T-cell (primary cell): ENCODE data around the gene TUBB8. TPM values are rescaled to one million over a fixed set of nuclear protein-coding genes. Genes with fewer than 3 reads are reported as not detected.
A peak's percentile ranks its signal among the peaks of the same experiment; 100 is the strongest.
"Not testable (repeated sequence)": the region's sequence is repeated elsewhere in the genome, so short reads cannot be mapped to it uniquely, and the experiment has no call there.

Experiments used
- ATAC-seq, 4 experiments: fragments of 200-7000 bp in 3 of 4; fragments of 150-1000 bp in 1 of 4; cut with Tn5 transposase; replicated peaks in 1 of 4; 1 replicate in 3 of 4; 2 replicates in 1 of 4; pipeline ENCODE4 v1.10.0; 2021; ENCODE audit warnings: moderate library complexity in 3 of 4, mild to moderate bottlenecking in 2 of 4, moderate number of reproducible peaks in 1 of 4
- CTCF ChIA-PET, 2 donors: fragments of 300-600 bp; sonication (Branson Sonifier 250); formaldehyde crosslinking; loops; one replicate each; lab custom pipeline; 2022; ENCODE audit warnings: antibody characterized with exemption in 2 of 2; lab: Charles Lee
- POLR2A ChIA-PET, 2 donors: fragments of 300-600 bp; sonication (Branson Sonifier 250); formaldehyde crosslinking; loops; one replicate each; lab custom pipeline; 2022; ENCODE audit warnings: antibody characterized with exemption in 2 of 2; lab: Charles Lee
- DNase-seq, 35 experiments: peaks; one replicate each; pipeline versions ENCODE4 v3.0.0 to v3.0.0-alpha.2; 2013 to 2023
- H3K27ac ChIP-seq: one replicate; pipeline ENCODE4 v1.5.1; 2013; ENCODE audit warnings: low read length
- H3K27me3 ChIP-seq, 2 experiments: replicated peaks in 1 of 2; 1 replicate in 1 of 2; 2 replicates in 1 of 2; pipeline versions ENCODE4 v1.6.1 to v1.7.0; 2013; ENCODE audit warnings: low read length in 1 of 2, mixed read lengths in 1 of 2; ENCODE audit not compliant: control insufficient read depth in 2 of 2, insufficient read depth in 2 of 2; ENCODE audit errors: extremely low read depth in 1 of 2
- H3K36me3 ChIP-seq, 2 donors: 1 replicate in 1 of 2; 2 replicates in 1 of 2; pipeline versions ENCODE4 v1.6.1 to v1.7.0; 2013; ENCODE audit warnings: low read length in 1 of 2; ENCODE audit not compliant: control insufficient read depth in 2 of 2, insufficient read depth in 1 of 2; ENCODE audit errors: extremely low read depth in 1 of 2
- H3K4me1 ChIP-seq, 2 experiments: 1 replicate in 1 of 2; 2 replicates in 1 of 2; pipeline versions ENCODE4 v1.6.1 to v1.7.0; 2013; ENCODE audit warnings: low read length in 2 of 2, mixed read lengths in 1 of 2; ENCODE audit not compliant: insufficient read depth in 2 of 2, control insufficient read depth in 1 of 2; ENCODE audit errors: extremely low read depth in 1 of 2
- H3K4me3 ChIP-seq, 2 donors: 1 replicate in 1 of 2; 2 replicates in 1 of 2; pipeline versions ENCODE4 v1.5.1 to v1.7.0; 2013; ENCODE audit warnings: mild to moderate bottlenecking in 2 of 2, low read length in 1 of 2, moderate library complexity in 1 of 2; ENCODE audit not compliant: control insufficient read depth in 1 of 2; ENCODE audit errors: extremely low read depth in 1 of 2
- H3K9me3 ChIP-seq: 2 replicates; pipeline ENCODE4 v1.7.0; 2013
- H3K27ac Mint-ChIP-seq, 2 donors: one replicate each; pipeline ENCODE4 v1.8.0; 2020 to 2021; ENCODE audit warnings: mild to moderate bottlenecking in 2 of 2, mixed read lengths in 2 of 2
- H3K27me3 Mint-ChIP-seq, 2 donors: one replicate each; pipeline ENCODE4 v1.8.0; 2021 to 2022; ENCODE audit warnings: mixed read lengths in 2 of 2
- H3K36me3 Mint-ChIP-seq: one replicate; pipeline ENCODE4 v1.8.0; 2021; ENCODE audit warnings: mixed read lengths
- H3K4me1 Mint-ChIP-seq, 3 donors: one replicate each; pipeline ENCODE4 v1.8.0; 2020 to 2022; ENCODE audit warnings: mixed read lengths in 3 of 3, mild to moderate bottlenecking in 1 of 3
- H3K4me3 Mint-ChIP-seq, 3 donors: one replicate each; pipeline ENCODE4 v1.8.0; 2020 to 2022; ENCODE audit warnings: mild to moderate bottlenecking in 3 of 3, mixed read lengths in 3 of 3, moderate library complexity in 3 of 3
- H3K9me3 Mint-ChIP-seq, 3 donors: one replicate each; pipeline ENCODE4 v1.8.0; 2020 to 2022; ENCODE audit warnings: mixed read lengths in 3 of 3
- WGBS: methylation state at CpG from one replicate; pipeline ENCODE4 v1.1.5; 2013; ENCODE audit warnings: missing lambda C conversion rate; ENCODE audit not compliant: insufficient coverage; 5-methylcytosine and 5-hydroxymethylcytosine counted together
- total RNA-seq, 35 experiments: library from RNA in 6 of 35; stranded (reverse) in 6 of 35; fragments of 120-200 nt in 1 of 35; gene quantifications; one replicate each; pipeline versions ENCODE4 v1.2.1 to v1.2.4 and lab custom pipeline; 2013 to 2026

Gene TUBB8
- total RNA-seq, 5 donors from 2014 or later (not counting 1 experiment from before 2014, with no cell fraction given): not detected

DNA sequence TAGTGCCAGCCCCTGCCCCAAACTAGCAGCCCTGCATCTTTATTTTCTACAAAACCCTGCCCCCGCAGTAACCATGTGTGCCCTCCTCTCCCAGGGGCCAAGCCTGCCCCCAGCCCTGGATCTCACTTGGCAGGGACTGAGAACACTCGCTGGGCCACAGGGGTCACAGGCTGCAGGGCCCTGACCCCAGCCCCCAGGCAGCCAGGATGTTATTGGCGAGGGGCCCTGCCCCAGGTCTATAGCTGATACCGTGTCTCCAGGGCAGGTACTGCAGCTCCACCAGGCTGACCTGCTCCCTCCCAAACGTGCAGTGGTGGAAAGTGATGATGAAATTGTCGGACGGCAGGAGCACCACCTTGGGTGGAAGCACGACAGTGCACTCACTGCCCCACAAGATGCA is 35.9 kb upstream of the TUBB8 start:
- Mint-ChIP-seq H3K4me3 (no peak overlapping the region), H3K27ac (no peak overlapping the region), H3K4me1 (peaks cover 0 to 16% (median 8%) of the 10 kb centered on the region in 3 donors), H3K9me3 (no peaks in the 10 kb centered on the region), H3K36me3 (no peaks in the 10 kb centered on the region), H3K27me3 (peaks cover 12 to 13% of the 10 kb centered on the region in 2 donors)
- H3K27me3 ChIP-seq: peaks cover 0 to 44% of the 10 kb centered on the region in 2 experiments
- H3K9me3 ChIP-seq: no peaks in the 10 kb centered on the region
- DNase-seq: no peak
- no peaks in the 10 kb centered on the region for H3K4me1 ChIP-seq
- CTCF ChIA-PET: no interaction called here
- H3K4me3 ChIP-seq: no peak overlapping the region
- POLR2A ChIA-PET: no interaction called here
- ATAC-seq: no peak
- H3K36me3 ChIP-seq: no peaks in the 10 kb centered on the region
- H3K27ac ChIP-seq: no peak overlapping the region
- 85% methylated on average over 7 of the region's 8 CpGs for WGBS

DNA sequence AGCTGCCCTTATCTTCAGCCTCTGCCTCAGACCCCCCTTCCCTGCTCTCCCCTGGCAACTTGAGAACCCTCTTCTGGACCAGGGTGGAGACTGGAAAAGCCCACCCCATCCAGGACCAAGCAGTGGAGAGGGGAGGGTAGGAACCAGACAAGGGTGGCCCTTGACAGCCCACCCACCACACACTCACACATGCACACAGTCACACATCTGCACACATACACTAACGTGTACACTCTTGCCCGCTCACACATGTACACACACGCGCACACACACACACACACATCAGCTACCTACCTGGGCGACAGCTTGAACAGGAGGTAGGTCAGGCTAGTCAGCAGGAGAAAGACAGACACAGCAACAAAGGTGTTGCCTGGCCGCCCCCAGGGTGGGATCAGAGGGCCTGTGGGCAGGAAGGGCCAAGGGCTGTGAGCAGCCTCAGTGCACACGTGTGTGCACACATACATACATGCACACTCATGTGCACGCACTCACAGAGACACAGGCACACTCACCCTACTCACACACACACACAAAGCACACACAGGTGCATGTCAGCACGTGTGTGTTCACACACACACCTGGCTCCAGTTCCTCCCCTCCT is 34.9 kb upstream of the TUBB8 start:
- no peak overlapping the region for H3K4me3 ChIP-seq
- no peak overlapping the region for H3K27ac Mint-ChIP-seq
- H3K27me3 ChIP-seq: peaks cover 0 to 54% of the 10 kb centered on the region in 2 experiments
- 72% methylated on average over 2 of the region's 9 CpGs for WGBS
- no peak overlapping the region for H3K4me3 Mint-ChIP-seq
- no peaks in the 10 kb centered on the region for H3K36me3 ChIP-seq
- no peaks in the 10 kb centered on the region for H3K9me3 Mint-ChIP-seq
- no peaks in the 10 kb centered on the region for H3K4me1 ChIP-seq
- DNase-seq: no peak
- ChIA-PET POLR2A (no interaction called here), CTCF (no interaction called here)
- no peak overlapping the region for H3K27ac ChIP-seq
- H3K36me3 Mint-ChIP-seq: no peaks in the 10 kb centered on the region
- H3K9me3 ChIP-seq: no peaks in the 10 kb centered on the region
- no peak for ATAC-seq
- H3K4me1 Mint-ChIP-seq: peaks cover 0 to 16% (median 8%) of the 10 kb centered on the region in 3 donors
- H3K27me3 Mint-ChIP-seq: peaks cover 16 to 21% of the 10 kb centered on the region in 2 donors

DNA sequence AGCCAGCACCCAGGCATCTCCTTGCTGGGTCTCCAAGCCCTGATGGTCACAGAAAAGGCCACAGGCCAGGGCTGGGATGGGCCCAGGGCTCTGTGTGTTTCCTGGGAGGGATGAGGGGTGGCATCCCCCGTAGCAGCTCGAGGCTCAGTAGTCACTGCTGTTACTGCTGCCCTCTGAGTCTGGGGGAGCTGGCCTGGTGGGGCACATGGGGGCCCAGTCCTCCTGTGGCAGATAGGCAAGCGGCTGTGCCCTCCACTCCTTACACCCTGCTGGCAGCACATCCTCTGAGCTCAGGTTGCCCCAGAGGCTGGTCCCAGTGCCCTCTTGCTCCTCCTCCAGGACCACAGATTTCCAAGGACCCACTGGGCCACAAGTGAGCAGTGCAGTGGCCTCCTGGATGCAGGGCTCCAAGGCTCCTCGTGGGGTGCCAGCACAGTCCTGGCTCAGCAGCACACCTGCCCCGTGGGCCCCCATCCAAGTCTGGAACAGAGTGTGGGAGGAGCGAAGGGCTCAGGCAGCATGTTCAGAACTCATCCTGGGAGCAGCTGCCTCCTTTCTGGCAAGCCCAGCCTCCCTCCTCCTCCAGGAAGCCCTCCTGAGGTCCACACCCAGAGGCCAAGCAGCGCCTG is 31.5 kb upstream of the TUBB8 start:
- H3K9me3 ChIP-seq: no peaks in the 10 kb centered on the region
- ATAC-seq (no peak), DNase-seq (no peak)
- CTCF ChIA-PET: no interaction called here
- H3K27me3 Mint-ChIP-seq: peaks cover 19 to 21% of the 10 kb centered on the region in 2 donors
- WGBS: 56% methylated on average over 3 of the region's 7 CpGs
- peaks cover 0 to 9% of the 10 kb centered on the region in 2 experiments for H3K4me1 ChIP-seq
- H3K36me3 Mint-ChIP-seq: no peaks in the 10 kb centered on the region
- peaks cover 0 to 2% (median 2%) of the 10 kb centered on the region in 3 donors for H3K4me1 Mint-ChIP-seq
- H3K4me3 Mint-ChIP-seq: no peak overlapping the region
- H3K27ac ChIP-seq: no peak overlapping the region
- no peaks in the 10 kb centered on the region for H3K36me3 ChIP-seq
- H3K27ac Mint-ChIP-seq: no peak overlapping the region
- H3K4me3 ChIP-seq: no peak overlapping the region
- POLR2A ChIA-PET: no interaction called here
- H3K27me3 ChIP-seq: peaks cover 0 to 63% of the 10 kb centered on the region in 2 experiments
- H3K9me3 Mint-ChIP-seq: no peaks in the 10 kb centered on the region

DNA sequence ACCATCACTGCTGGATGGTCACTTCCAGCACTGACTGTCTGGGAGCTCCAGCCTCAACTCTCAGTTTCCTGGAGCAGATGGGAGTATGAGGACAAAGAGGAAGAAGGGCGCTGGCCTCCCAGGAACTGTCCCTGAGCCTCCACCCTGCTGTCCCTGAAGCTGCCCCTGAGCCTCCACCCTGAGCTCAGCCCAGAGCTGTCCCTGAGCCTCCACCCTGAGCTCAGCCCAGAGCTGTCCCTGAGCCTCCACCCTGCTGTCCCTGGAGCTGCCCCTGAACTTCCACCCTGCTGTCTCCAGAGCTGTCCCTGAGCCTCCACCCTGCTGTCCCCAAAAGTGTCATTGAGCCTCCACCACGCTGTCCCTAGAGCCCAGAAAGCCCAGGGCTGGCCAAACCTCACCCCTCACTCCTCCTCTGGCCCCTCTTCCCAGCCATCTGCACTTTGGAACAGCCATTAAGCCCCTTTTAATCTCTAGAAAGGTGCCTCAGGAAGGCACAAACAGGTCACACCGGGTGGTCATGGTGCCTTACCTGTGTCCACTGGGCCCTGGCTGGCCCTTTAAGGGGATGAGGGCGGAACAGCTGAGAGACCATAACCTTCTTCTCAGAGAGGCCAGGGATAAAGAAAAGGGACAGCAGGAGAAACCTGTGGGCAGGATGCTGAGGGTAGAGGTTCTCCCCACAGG is 30.6 kb upstream of the TUBB8 start:
- POLR2A ChIA-PET: no interaction called here
- Histone ChIP-seq H3K36me3 (no peaks in the 10 kb centered on the region), H3K27ac (no peak overlapping the region), H3K9me3 (no peaks in the 10 kb centered on the region), H3K4me1 (peaks cover 0 to 11% of the 10 kb centered on the region in 2 experiments), H3K27me3 (peaks cover 0 to 64% of the 10 kb centered on the region in 2 experiments), H3K4me3 (no peak overlapping the region)
- CTCF ChIA-PET: no interaction called here
- Mint-ChIP-seq H3K9me3 (no peaks in the 10 kb centered on the region), H3K4me1 (peaks cover 0 to 2% (median 2%) of the 10 kb centered on the region in 3 donors), H3K36me3 (no peaks in the 10 kb centered on the region), H3K27me3 (peaks cover 19 to 24% of the 10 kb centered on the region in 2 donors), H3K4me3 (no peak overlapping the region), H3K27ac (no peak overlapping the region)
- WGBS: 58% methylated on average over 3 of the region's 4 CpGs
- no peak for ATAC-seq
- DNase-seq: no peak

GRCh38 chr10:78556-78955 is 29.5 kb upstream of the TUBB8 start:
- H3K27ac ChIP-seq: no peak overlapping the region
- H3K36me3 ChIP-seq: no peaks in the 10 kb centered on the region
- no peaks in the 10 kb centered on the region for H3K9me3 ChIP-seq
- no peaks in the 10 kb centered on the region for H3K36me3 Mint-ChIP-seq
- peaks cover 19 to 25% of the 10 kb centered on the region in 2 donors for H3K27me3 Mint-ChIP-seq
- no peak overlapping the region for H3K4me3 ChIP-seq
- no peak overlapping the region for H3K4me3 Mint-ChIP-seq
- H3K4me1 Mint-ChIP-seq: peaks cover 0 to 6% (median 6%) of the 10 kb centered on the region in 3 donors
- no peak overlapping the region for H3K27ac Mint-ChIP-seq
- no peaks in the 10 kb centered on the region for H3K9me3 Mint-ChIP-seq
- ChIA-PET POLR2A (no interaction called here), CTCF (no interaction called here)
- 85% methylated on average over 12 of the region's 12 CpGs for WGBS
- peaks cover 0 to 21% of the 10 kb centered on the region in 2 experiments for H3K4me1 ChIP-seq
- H3K27me3 ChIP-seq: peaks cover 0 to 69% of the 10 kb centered on the region in 2 experiments
- no peak for DNase-seq
- ATAC-seq: no peak

DNA sequence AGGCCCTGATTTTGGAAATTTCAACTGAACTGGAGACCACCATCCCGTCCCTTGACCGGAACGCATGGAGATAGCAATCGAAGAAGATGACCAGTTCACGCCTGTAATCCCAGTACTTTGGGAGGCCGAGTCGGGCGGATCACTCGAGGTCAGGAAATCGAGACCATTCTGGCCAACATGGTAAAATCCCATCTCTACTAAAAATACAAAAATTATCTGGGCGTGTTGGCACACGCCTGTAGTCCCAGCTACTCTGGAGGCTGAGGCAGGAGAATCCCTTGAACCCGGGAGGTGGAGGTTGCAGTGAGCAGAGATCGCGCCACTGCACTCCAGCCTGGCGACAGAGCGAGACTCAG is 25.1 kb upstream of the TUBB8 start:
- POLR2A ChIA-PET, ATAC-seq, DNase-seq, H3K27ac Mint-ChIP-seq, H3K4me1 Mint-ChIP-seq, H3K9me3 ChIP-seq, H3K36me3 Mint-ChIP-seq, H3K9me3 Mint-ChIP-seq, H3K27ac ChIP-seq, H3K36me3 ChIP-seq: not testable (repeated sequence)
- Mint-ChIP-seq H3K4me3 (peak overlapping the region; percentile 66 to 77 (median 71)), H3K27me3 (peaks cover 11 to 12% of the 10 kb centered on the region in 2 donors)
- H3K4me3 ChIP-seq: peak overlapping the region; percentile 46 to 62
- H3K27me3 ChIP-seq: peaks cover 0 to 44% of the 10 kb centered on the region in 2 experiments
- CTCF ChIA-PET: interaction anchor here in 1 of 2 donors (0.7 kb wide), 1 partner anchor 919 kb away, joined by 4 read pairs; no protein-coding TSS in a partner anchor
- WGBS: 16% methylated on average over 5 of the region's 17 CpGs
- H3K4me1 ChIP-seq: peaks cover 0 to 21% of the 10 kb centered on the region in 2 experiments
